ENCODE data around the gene B3GALT6.
"Not testable (repeated sequence)": the region's sequence is repeated elsewhere in the genome, so short reads cannot be mapped to it uniquely, and the experiment has no call there.

The B3GALT6 gene

GRCh38 chr1:1244192-1244811 is 12.3 kb downstream of the B3GALT6 start:
- no peak for DNase-seq (ENCODE audit: low spot score)

DNA sequence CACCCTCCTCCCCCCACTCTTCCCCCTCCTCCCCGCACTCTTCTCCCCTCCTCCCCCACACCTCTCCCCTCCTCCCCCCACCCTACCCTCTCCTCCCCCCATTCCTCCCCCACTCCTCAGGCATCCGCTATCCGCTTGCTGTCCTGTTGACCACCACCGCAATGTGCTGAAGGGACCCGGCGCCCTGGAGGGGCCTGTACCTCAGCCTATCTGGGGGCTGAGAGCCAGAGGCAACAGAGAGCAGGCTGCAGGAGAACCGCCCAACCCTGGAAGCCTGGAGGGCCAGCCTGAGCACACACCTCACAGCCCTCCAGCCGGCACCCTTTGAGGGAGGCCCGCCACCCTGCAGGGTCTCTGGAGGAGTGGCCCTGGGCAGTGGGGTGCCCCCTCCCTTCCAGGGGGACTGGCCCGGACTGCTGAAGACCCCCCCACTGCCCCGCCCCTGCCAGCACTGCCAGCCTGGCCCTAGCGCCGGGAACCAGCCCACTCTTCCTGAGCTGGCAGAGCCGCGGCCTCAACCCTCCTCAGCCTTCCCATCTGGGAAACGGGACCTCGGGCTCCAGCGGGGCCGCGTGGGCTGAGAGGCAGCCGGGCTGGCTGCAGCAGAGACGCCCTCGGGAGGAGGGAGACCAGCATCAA is 13.3 kb downstream of the B3GALT6 start:
- no peak for DNase-seq (ENCODE audit: low spot score)

DNA sequence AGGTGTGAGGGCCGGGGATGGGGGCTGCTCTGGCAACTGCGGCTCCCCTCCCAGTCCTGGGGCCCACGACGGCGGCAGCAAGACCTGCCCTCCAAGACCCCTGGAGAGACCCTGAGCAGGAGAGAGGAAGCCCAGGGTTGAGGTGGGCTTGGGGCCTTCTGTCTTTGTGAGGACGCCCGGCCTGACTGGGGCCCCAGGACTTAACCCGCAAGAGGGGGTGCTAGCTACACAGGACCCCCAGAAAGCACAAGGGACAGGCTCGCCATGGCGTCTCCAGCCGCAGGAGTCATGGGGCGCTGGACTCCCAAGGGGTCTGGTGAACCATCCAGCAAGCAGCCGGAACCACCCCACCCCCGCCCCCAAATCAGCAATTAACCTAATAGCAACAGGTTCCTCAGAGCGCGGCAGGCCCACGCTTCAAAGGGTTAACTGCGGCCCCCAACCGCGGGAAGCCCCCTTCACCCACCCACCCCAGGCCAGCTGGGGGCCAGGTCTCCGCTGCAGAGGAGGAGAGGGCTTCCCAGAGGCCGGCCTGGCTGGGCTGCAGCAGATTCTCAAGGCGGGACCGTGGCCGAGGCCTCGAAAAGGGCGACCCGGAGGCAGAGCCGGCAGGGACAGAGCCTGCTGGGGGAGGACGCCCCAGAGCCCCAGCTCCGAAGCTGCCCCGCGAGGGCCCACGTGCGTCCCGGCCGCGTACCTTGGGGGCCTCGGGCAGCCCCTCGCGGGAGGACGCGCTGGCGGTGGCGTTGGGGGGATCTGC is 14.0 kb downstream of the B3GALT6 start:
- no peak for DNase-seq (ENCODE audit: low spot score)

GRCh38 chr1:1246577-1247340 is 14.7 kb downstream of the B3GALT6 start, which contains the start of gene C1QTNF12:
Gene C1QTNF12 (minus strand): TSS chr1:1246722. CDS start chr1:1246690, 32 bp downstream.
- DNase-seq (ENCODE audit: low spot score) = no peak

- DNase-seq (ENCODE audit: low spot score) = no peak
Observed at GRCh38 chr1:1247341-1247913, 15.4 kb downstream of the B3GALT6 start.

- DNase-seq (ENCODE audit: low spot score) = not testable (repeated sequence)
Observed at GRCh38 chr1:1248009-1248913, 16.2 kb downstream of the B3GALT6 start.

DNA sequence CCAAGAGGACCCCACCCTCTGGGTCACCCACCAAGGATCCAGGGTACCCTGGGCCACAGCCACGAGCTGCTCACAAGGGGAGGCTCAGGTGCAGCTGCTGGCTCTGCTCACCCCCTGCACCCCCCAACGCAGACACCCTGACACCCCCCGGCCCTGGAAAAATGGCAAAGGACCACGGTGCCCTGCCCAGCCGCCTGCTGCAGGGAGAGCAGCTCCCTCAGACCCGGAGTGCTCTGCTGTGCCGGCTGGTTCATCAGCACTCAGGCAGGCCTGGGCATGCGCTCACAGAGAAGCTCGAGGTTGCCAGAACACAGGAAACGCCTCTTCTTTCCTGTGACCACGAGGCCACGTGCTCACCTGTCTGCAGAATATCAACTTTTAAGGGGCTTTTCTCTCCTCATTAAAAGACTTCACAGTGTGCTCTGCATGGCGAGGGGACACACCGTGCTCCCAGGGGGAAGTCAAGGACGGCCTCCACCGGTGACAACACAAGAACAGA is 18.8 kb downstream of the B3GALT6 start:
- no peak for DNase-seq (ENCODE audit: low spot score)

GRCh38 chr1:1253314-1253713 is 21.3 kb downstream of the B3GALT6 start:
- DNase-seq (ENCODE audit: low spot score) = no peak

- DNase-seq (ENCODE audit: low spot score) = no peak
Observed at GRCh38 chr1:1253972-1254666, 22.1 kb downstream of the B3GALT6 start.

DNA sequence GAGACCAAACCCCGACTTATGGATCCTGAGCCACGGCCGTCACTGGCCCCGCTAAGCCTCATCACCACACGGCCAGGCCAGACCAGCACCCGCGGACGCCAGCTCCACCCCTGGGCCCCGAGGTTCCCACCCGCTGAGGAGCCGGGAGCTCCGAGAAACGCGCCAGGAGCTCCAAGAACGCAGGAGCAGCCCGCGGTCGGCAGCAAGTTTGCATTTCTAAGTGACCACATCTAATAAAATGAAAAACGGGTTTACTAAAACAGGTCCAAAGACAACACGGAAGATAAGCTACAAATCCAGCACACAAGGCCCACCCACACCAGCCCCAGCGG is 22.6 kb downstream of the B3GALT6 start:
- no peak for DNase-seq (ENCODE audit: low spot score)

DNA sequence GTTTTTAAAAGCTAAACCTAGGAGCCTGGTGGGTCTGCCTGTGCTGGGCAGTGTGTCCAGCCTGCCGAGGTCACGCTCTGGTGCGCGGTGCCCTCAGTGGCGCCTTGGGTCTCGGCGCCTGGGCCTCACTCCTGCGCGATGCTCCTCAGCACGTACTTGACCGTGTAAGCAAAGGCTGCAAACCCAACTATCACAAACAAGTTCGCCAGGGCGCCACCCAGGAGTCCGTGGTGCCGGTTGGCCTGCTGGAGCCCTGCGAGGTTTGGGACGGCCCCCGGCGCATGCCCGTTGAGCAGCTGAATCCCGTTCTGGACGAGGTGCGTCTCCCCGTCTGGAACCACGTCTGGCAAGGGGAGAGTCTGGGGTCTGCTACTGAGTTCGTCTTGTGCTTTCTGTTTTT is 23.0 kb downstream of the B3GALT6 start:
- DNase-seq (ENCODE audit: low spot score) = no peak

DNA sequence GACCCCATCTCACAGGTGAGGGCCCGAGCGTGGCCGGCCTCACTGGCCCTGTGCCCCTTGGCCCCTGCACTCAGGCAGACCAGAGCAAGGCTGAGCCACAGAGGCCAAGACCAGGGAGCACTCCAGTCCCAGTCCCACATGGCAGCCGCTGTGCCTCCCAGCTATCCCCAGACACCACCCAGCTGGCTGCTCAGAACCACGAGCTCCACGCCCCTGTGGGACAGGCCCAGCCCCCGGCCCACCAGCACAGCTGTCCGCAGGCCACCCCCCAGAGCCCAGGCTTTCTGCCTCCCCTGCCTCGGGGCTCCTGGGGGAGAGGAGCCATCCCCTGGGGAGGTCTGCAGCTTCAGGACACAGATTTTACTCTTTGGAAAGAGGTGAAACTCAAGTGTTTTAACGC is 23.6 kb downstream of the B3GALT6 start:
- no peak for DNase-seq (ENCODE audit: low spot score)

DNA sequence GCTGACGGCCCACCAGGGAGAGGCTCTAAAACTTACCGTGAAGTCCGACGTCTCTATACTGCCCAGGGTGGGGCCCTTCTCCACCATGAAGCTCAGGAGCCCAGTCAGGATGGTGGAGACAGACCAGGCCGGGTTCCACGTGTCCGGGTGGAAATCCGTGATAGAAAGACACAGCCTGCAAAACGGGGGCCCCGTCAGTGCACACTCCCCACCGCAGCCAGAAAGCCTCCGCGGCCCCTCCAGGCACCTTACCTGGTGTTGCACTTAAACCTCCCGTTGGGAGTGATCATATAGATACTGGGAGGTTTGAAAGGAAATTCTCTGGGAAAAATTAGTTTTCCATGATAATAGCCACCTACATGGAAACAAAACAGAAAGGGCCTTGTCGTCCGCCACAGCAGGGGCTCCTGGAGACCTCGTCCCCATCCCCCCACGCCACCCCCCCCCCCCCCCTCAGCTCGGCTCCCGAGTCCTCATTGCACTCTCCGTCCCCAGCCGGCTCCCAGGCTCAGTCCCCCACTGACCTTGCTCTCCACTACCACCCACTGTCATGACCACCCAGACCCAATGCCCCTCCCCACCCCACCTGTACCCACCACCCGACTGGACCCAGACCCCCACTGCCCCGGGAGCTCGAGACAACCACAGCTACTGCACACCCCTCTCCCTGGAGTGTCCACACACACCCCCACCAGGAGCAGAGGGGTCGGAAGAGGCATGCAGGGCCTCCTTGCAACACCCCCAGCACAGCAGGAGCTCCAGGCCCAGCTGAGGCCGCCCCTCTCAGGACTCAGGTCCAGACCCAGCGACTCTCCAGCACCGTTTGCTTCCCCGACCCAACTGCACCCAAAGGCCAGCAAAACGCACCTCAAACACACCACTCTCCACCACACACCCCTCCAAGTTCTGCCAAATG is 25.2 kb downstream of the B3GALT6 start:
- no peak for DNase-seq (ENCODE audit: low spot score)

DNA sequence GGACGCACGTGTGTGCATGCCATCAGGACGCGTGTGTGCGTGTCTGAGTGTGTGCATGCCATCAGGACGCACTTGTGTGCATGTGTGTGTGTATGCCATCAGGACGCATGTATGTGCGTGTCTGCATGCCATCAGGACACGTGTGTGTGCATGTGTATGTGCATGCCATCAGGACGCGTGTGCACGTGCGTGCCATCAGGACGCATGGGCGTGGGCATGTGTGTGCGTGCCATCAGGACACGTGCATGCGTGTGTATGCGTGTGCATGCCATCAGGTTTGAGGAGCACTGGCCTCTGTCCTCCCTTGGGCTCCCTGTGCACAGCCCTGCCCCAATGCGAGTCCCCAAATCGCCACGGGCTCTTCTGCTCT is 27.1 kb downstream of the B3GALT6 start:
- no peak for DNase-seq (ENCODE audit: low spot score)

- DNase-seq (ENCODE audit: low spot score) = no peak
Observed at GRCh38 chr1:1259540-1259939, 27.5 kb downstream of the B3GALT6 start.

- DNase-seq (ENCODE audit: low spot score) = no peak
Observed at GRCh38 chr1:1259951-1260600, 28.0 kb downstream of the B3GALT6 start.

DNA sequence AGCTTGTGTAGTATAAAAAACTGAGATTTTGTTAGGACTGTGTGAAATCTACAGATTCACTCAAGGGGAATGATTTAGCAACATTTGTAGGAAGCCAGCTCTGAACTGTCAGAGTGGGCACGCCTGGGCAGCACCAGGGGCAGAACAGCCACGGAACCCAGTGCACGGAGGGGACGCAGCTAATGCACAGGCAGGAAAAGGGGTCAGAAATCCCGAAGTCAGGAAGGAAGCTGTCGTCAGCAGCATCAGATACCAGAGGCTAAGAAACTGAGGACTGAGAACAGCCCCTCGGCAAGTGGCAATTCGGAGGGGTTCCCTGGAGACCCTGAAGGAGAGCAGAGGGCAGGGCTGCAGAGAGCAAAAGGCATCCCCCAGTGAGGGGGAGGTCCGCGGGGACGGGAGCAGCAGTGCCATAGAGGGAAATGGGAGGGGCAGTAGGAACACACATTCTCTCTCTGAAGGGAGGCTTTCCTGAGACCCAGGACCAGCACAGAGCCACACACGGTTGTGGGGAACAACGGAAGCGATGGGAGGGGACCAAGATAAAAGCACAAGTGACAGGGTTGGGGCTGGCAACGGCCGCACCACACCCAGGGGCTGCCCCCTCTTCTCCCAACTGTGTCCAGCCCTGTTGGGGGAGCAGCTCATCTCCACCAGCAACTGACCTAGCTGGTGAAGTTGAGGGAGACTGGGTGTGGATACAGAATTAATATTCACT is 29.0 kb downstream of the B3GALT6 start:
- DNase-seq (ENCODE audit: low spot score) = no peak

GRCh38 chr1:1262071-1262470 is 30.0 kb downstream of the B3GALT6 start:
- DNase-seq (ENCODE audit: low spot score) = no peak

Data from HuH-7 (cell line).